Peyer's patch (tissue), 4 donors: ENCODE data around the gene LMO3. TPM values are rescaled to one million over a fixed set of nuclear protein-coding genes. Genes with fewer than 3 reads are reported as not detected.

Source experiments
- DNase-seq, 3 donors: peaks; one replicate each; pipeline ENCODE4 v3.0.0-alpha.2; 2017 to 2019
- H3K27ac ChIP-seq, 4 donors: fragments of 200-600 bp; sonication (generic); one replicate each; pipeline ENCODE4 v1.5.1; 2016 to 2019
- H3K27me3 ChIP-seq, 2 donors: fragments of 200-600 bp; sonication (generic); one replicate each; pipeline ENCODE4 v1.5.1; 2019
- H3K36me3 ChIP-seq, 3 donors: fragments of 200-600 bp; sonication (generic); one replicate each; pipeline ENCODE4 v1.5.1; 2016 to 2019
- H3K4me1 ChIP-seq, 4 donors: fragments of 200-600 bp; sonication (generic); one replicate each; pipeline ENCODE4 v1.5.1; 2016 to 2019
- H3K4me3 ChIP-seq, 4 donors: fragments of 200-600 bp; sonication (generic); 1 replicate in 3 of 4; 2 replicates in 1 of 4; pipeline ENCODE4 v1.5.1; 2016 to 2019; ENCODE audit warnings: mild to moderate bottlenecking in 1 of 4
- H3K9me3 ChIP-seq, 4 donors: fragments of 200-600 bp; sonication (generic); one replicate each; pipeline ENCODE4 v1.5.1; 2016 to 2019; ENCODE audit warnings: mild to moderate bottlenecking in 1 of 4
- CTCF ChIP-seq, 6 experiments: fragments of 450-650 bp in 4 of 6; fragments of 200-600 bp in 2 of 6; sonication (generic) in 1 of 6; IDR thresholded peaks; one replicate each; pipeline ENCODE4 v1.5.1; 2017 to 2019; ENCODE audit warnings: antibody characterized with exemption in 6 of 6, mild to moderate bottlenecking in 3 of 6, moderate library complexity in 1 of 6
- POLR2A ChIP-seq, 2 donors: fragments of 450-650 bp; IDR thresholded peaks; one replicate each; pipeline ENCODE4 v1.5.1; 2017; ENCODE audit warnings: antibody characterized with exemption in 2 of 2, mild to moderate bottlenecking in 2 of 2, moderate library complexity in 2 of 2
- total RNA-seq, 4 donors: library from RNA; depleted of rRNA; stranded (reverse); fragments of >200 nt; gene quantifications; one replicate each; pipeline ENCODE4 v1.1.0, GENCODE V29; 2016

LMO3 gene
- total RNA-seq, 4 donors from 2014 or later = 6.6 to 9.9 (median 7.9) TPM

DNA sequence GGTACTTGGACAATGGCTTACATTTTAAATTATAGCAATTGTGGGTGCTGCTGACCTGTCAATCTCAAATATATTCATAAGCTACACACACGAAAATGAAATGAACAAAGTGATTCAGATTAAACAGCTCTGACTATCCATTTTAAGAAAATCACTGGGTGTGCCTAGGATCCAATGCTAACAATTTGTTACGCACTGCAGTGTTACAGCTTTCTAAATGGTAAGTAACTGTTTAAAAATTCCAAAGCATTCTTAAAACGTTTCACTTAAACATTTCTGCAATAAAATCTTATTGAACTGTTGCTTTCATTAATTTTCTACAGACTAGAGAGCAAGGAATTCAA, 18.9 kb downstream of the LMO3 start:
- Histone ChIP-seq H3K4me3 (no peak overlapping the region), H3K4me1 (no peaks in the 10 kb centered on the region), H3K27me3 (no peaks in the 10 kb centered on the region), H3K36me3 (no peaks in the 10 kb centered on the region), H3K27ac (peak overlapping the region in 1 of 4 donors; percentile 50), H3K9me3 (no peaks in the 10 kb centered on the region)
- TF ChIP-seq POLR2A (IDR thresholded peaks at IDR 0.05) (no peak), CTCF (IDR thresholded peaks at IDR 0.05) (no peak)
- no peak for DNase-seq

DNA sequence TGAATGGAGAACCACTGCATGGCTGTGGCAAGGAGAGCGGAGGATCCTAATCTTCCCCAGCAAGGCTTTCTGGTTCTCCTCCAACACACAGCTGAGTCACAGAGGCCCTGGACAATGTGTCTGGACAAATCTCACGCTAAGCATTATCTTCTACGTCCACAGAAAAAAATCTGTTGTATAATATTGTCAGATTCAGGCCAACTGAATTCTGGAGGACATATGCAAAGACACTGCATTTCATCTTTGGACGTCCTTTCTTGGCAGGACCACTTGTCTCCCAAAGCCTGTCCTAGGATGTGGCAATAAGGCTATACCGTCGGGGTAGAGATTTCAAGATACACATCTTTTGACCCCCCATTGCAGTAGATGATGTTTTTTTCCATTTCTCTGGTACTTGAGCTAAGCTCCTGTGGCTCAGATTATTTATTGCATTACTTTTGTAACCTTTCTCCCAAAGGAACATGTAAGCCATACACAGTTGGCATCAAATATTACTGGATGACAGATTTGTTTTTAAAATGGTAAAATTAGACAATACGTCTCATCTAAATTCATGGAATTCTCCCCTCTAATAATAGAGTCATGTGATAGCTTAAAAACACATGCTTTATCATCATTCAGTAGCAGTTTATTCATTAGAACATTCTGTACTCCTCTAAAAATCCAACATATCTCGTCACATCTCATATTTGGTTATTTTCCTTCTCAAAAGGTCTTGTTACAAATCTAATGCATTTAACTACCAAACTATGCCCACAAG, 19.4 kb downstream of the LMO3 start:
- Histone ChIP-seq H3K27ac (peak overlapping the region in 1 of 4 donors; percentile 50), H3K4me3 (no peak overlapping the region), H3K4me1 (no peaks in the 10 kb centered on the region), H3K27me3 (no peaks in the 10 kb centered on the region), H3K9me3 (no peaks in the 10 kb centered on the region), H3K36me3 (no peaks in the 10 kb centered on the region)
- TF ChIP-seq CTCF (IDR thresholded peaks at IDR 0.05) = no peak
- TF ChIP-seq POLR2A (IDR thresholded peaks at IDR 0.05) = no peak
- DNase-seq = no peak

DNA sequence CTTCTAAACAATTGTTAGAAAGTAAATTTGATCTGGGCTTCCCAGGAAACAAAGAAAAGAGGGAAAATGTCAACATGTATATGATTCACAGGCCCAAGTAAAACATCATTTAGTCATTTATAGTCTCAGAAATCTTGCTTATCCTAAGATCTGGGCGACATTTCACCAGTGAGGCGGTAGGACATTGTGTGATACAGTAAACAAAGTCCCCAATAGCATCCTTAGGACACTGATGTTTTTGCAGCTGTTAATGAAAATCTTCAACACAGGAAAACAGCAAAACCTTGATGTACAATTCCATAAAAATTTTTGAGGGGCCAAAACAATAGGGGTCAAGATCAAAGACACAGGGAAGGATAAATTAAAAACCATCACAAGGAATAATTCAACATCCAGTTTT, 20.2 kb downstream of the LMO3 start:
- TF ChIP-seq CTCF (IDR thresholded peaks at IDR 0.05) (no peak), POLR2A (IDR thresholded peaks at IDR 0.05) (no peak)
- Histone ChIP-seq H3K4me3 (no peak overlapping the region), H3K27ac (peak overlapping the region in 1 of 4 donors; percentile 50), H3K4me1 (no peaks in the 10 kb centered on the region), H3K27me3 (no peaks in the 10 kb centered on the region), H3K36me3 (no peaks in the 10 kb centered on the region), H3K9me3 (no peaks in the 10 kb centered on the region)
- DNase-seq = no peak

GRCh38 chr12:16583969-16584745, 21.8 kb downstream of the LMO3 start:
- TF ChIP-seq CTCF (IDR thresholded peaks at IDR 0.05) = no peak
- no peak for TF ChIP-seq POLR2A (IDR thresholded peaks at IDR 0.05)

DNA sequence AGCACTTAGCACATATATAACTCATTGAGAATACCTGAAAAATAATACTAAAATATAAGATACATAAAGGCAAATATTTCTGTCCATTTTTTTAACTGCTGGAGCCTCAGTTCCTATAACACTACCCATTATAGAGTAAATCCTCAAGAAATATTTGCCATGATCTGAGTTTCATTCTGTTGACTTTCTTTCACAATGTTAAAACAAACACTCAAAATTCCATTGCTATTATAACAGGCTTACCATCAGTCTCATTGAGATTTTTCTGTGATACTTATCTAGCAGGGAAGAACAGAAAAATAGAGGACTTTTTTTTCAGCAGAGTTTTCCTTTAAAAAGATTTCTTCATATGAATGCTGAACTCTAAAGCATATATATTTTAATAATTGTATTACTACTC, 24.5 kb downstream of the LMO3 start:
- DNase-seq = no peak
- no peaks in the 10 kb centered on the region for H3K27me3 ChIP-seq
- H3K36me3 ChIP-seq = no peaks in the 10 kb centered on the region
- no peaks in the 10 kb centered on the region for H3K4me1 ChIP-seq
- H3K4me3 ChIP-seq = no peak overlapping the region
- no peaks in the 10 kb centered on the region for H3K9me3 ChIP-seq
- TF ChIP-seq CTCF (IDR thresholded peaks at IDR 0.05) (no peak), POLR2A (IDR thresholded peaks at IDR 0.05) (no peak)
- no peak overlapping the region for H3K27ac ChIP-seq

More at GRCh38 chr12:16583969-16584745, 21.8 kb downstream of the LMO3 start:
- no peaks in the 10 kb centered on the region for H3K9me3 ChIP-seq
- no peak overlapping the region for H3K4me3 ChIP-seq
- no peaks in the 10 kb centered on the region for H3K27me3 ChIP-seq
- no peak for DNase-seq
- no peak overlapping the region for H3K27ac ChIP-seq
- H3K4me1 ChIP-seq = no peaks in the 10 kb centered on the region
- no peaks in the 10 kb centered on the region for H3K36me3 ChIP-seq
